Vagina (tissue), 2 donors: ENCODE measurements around the gene SPATA20. TPM values are rescaled to one million over a fixed set of nuclear protein-coding genes. Genes with fewer than 3 reads are reported as not detected.
A peak's percentile ranks its signal among the peaks of the same experiment; 100 is the strongest.

Experiments used
- DNase-seq, 2 donors: peaks; one replicate each; pipeline ENCODE4 v3.0.0-alpha.2; 2017; ENCODE audit errors: extremely low spot score in 2 of 2
- H3K27ac ChIP-seq: fragments of 200-600 bp; sonication (generic); one replicate; pipeline ENCODE4 v1.5.1; 2019
- H3K27me3 ChIP-seq: fragments of 200-600 bp; sonication (generic); one replicate; pipeline ENCODE4 v1.5.1; 2019
- H3K36me3 ChIP-seq, 2 donors: fragments of 200-600 bp; sonication (generic); one replicate each; pipeline ENCODE4 v1.5.1; 2017 to 2019
- H3K4me1 ChIP-seq: fragments of 200-600 bp; sonication (generic); one replicate; pipeline ENCODE4 v1.5.1; 2019
- H3K4me3 ChIP-seq, 2 donors: fragments of 200-600 bp; sonication (generic); 1 replicate in 1 of 2; 2 replicates in 1 of 2; pipeline ENCODE4 v1.5.1; 2016 to 2019
- H3K9me3 ChIP-seq: fragments of 200-600 bp; sonication (generic); one replicate; pipeline ENCODE4 v1.5.1; 2019
- CTCF ChIP-seq, 3 experiments: fragments of 450-650 bp in 2 of 3; fragments of 200-600 bp in 1 of 3; sonication (generic) in 1 of 3; IDR thresholded peaks; one replicate each; pipeline ENCODE4 v1.5.1; 2017 to 2019; ENCODE audit warnings: antibody characterized with exemption in 3 of 3, mild to moderate bottlenecking in 2 of 3, moderate library complexity in 2 of 3
- POLR2A ChIP-seq, 2 donors: fragments of 450-650 bp; IDR thresholded peaks; one replicate each; pipeline ENCODE4 v1.6.1; 2017; ENCODE audit warnings: antibody characterized with exemption in 2 of 2, mild to moderate bottlenecking in 2 of 2, moderate library complexity in 2 of 2
- POLR2AphosphoS5 ChIP-seq, 2 donors: sonication (generic); formaldehyde crosslinking; IDR thresholded peaks; one replicate each; pipeline ENCODE4 v1.9.0; 2017; ENCODE audit warnings: antibody characterized with exemption in 2 of 2, mild to moderate bottlenecking in 2 of 2, low read depth in 1 of 2; ENCODE audit not compliant: insufficient read depth in 1 of 2
- intact Hi-C: fragments of 100-400 bp; cut with DNase I; formaldehyde crosslinking; loops from one replicate; pipeline ENCODE4 v1.15.1; 2023
- total RNA-seq: library from RNA; depleted of rRNA; stranded (reverse); fragments of >200 nt; gene quantifications from one replicate; pipeline ENCODE4 v1.2.3, GENCODE V29; 2016

Gene SPATA20
- total RNA-seq, 1 donor from 2014 or later: 73.4 TPM

DNA sequence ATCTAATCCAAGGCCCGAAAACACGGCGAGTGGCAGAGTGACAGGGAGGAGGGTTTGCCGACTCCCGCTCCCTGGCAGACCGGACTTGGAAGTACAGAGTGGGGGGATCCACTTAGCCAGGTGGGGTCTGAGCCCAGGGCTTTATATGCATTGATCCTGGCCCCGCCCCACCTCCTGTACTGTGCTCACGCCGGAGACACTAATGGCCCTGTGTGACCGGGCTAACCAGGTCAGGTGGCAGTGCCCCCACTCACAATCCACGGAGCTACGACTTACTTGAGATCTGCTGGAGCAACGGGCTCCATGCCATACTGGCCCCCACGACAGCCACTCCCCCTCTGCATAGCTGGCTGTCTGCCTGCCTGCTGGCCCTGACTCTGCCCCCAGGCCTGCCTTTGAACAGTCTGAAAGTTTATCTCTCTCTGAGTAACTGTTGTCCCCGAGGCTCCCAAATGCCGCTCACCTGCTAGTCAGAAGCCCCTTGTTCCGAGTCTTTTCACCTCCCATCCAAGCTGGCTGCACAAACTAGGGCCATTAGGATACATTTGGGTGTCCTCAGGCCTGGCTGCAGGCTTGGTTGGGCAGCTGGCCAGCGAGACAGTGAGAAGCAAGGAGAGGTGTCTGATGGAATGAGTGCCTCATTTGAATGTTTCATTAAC lies 41.5 kb downstream of the SPATA20 start:
- H3K36me3 ChIP-seq: no peaks in the 10 kb centered on the region
- H3K27ac ChIP-seq: peak overlapping the region; percentile 1
- intact Hi-C loops: no loop called here
- H3K27me3 ChIP-seq: no peaks in the 10 kb centered on the region
- TF ChIP-seq CTCF (IDR thresholded peaks at IDR 0.05) (no peak), POLR2AphosphoS5 (IDR thresholded peaks at IDR 0.05; ENCODE audit: insufficient read depth in 1 of 2, low read depth in 1 of 2) (no peak), POLR2A (IDR thresholded peaks at IDR 0.05) (no peak)
- DNase-seq: no peak
- H3K4me3 ChIP-seq: no peak overlapping the region
- peaks cover 29% of the 10 kb centered on the region for H3K4me1 ChIP-seq
- H3K9me3 ChIP-seq: no peaks in the 10 kb centered on the region

- no peaks in the 10 kb centered on the region for H3K9me3 ChIP-seq
- no peak for DNase-seq
- no peaks in the 10 kb centered on the region for H3K36me3 ChIP-seq
- H3K27me3 ChIP-seq: no peaks in the 10 kb centered on the region
- peaks cover 29% of the 10 kb centered on the region for H3K4me1 ChIP-seq
- no peak for TF ChIP-seq CTCF (IDR thresholded peaks at IDR 0.05)
- no peak for TF ChIP-seq POLR2A (IDR thresholded peaks at IDR 0.05)
- TF ChIP-seq POLR2AphosphoS5 (IDR thresholded peaks at IDR 0.05; ENCODE audit: insufficient read depth in 1 of 2, low read depth in 1 of 2): no peak
- H3K27ac ChIP-seq: peak overlapping the region; percentile 1
- H3K4me3 ChIP-seq: no peak overlapping the region
- intact Hi-C loops: no loop called here
Observed at GRCh38 chr17:50589095-50589705, 42.2 kb downstream of the SPATA20 start.

DNA sequence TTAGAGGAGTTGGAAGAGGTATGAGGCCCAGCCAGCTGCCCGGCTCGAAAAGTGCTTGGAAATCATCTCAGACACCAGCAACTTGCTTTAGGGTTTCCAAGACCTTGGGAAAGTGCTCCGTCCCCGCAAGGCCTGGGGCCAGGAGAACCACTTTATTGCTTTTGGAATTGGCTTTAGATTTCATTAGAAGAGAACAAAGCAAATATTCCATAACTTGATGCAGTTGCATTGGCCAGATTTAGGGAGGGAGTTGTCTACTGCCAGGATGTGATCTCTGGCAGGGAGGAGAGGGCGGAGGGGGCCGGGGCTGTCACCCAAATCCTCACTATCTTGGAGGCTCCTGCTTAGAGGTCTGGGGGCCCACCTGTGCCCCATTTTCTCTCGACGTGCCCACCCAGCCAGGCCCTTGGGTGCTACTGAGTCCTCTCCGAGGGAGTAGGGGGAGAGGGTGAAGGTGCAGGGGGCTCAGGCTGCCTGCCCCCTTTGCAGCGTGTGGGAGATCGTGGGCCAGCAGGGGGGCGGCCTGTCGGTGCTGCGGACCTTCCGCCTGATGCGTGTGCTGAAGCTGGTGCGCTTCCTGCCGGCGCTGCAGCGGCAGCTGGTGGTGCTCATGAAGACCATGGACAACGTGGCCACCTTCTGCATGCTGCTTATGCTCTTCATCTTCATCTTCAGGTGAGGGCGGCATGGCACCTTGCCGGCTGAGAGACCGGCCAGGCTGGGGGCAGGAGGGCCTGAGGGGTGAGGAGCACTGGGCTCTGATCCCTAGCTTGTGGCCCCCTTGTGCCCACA lies 44.2 kb downstream of the SPATA20 start:
- Histone ChIP-seq H3K27ac (no peak overlapping the region), H3K27me3 (no peaks in the 10 kb centered on the region), H3K9me3 (no peaks in the 10 kb centered on the region), H3K36me3 (no peaks in the 10 kb centered on the region), H3K4me1 (peaks cover 29% of the 10 kb centered on the region), H3K4me3 (no peak overlapping the region)
- DNase-seq: no peak
- TF ChIP-seq POLR2AphosphoS5 (IDR thresholded peaks at IDR 0.05; ENCODE audit: insufficient read depth in 1 of 2, low read depth in 1 of 2): no peak
- no peak for TF ChIP-seq POLR2A (IDR thresholded peaks at IDR 0.05)
- TF ChIP-seq CTCF (IDR thresholded peaks at IDR 0.05): no peak
- intact Hi-C loops: no loop called here

GRCh38 chr17:50593321-50593720 lies 46.3 kb downstream of the SPATA20 start:
- peaks cover 28% of the 10 kb centered on the region for H3K4me1 ChIP-seq
- no peaks in the 10 kb centered on the region for H3K27me3 ChIP-seq
- no peak overlapping the region for H3K4me3 ChIP-seq
- DNase-seq: no peak
- no peaks in the 10 kb centered on the region for H3K36me3 ChIP-seq
- H3K27ac ChIP-seq: no peak overlapping the region
- H3K9me3 ChIP-seq: no peaks in the 10 kb centered on the region
- TF ChIP-seq CTCF (IDR thresholded peaks at IDR 0.05) (no peak), POLR2AphosphoS5 (IDR thresholded peaks at IDR 0.05; ENCODE audit: insufficient read depth in 1 of 2, low read depth in 1 of 2) (no peak), POLR2A (IDR thresholded peaks at IDR 0.05) (no peak)
- intact Hi-C loops: no loop called here
